IMR-90 (cell line): Measurements from ENCODE around the gene NRCAM. TPM values are rescaled to one million over a fixed set of nuclear protein-coding genes. Genes with fewer than 3 reads are reported as not detected.
"Not testable (repeated sequence)": the region's sequence is repeated elsewhere in the genome, so short reads cannot be mapped to it uniquely, and the experiment has no call there.

Source experiments
- ATAC-seq: fragments of 200-7000 bp; cut with Tn5 transposase; 2 replicates; pipeline ENCODE4 v1.9.1; 2020; ENCODE audit warnings: low read depth, mild to moderate bottlenecking, moderate library complexity
- BruUV-seq: library from RNA; stranded (reverse); fragments of 400-500 nt; replicated peaks from 2 replicates; lab custom pipeline; 2021; lab: Mats Ljungman, UMichigan
- CTCF ChIA-PET: fragments of 300-600 bp; formaldehyde crosslinking; extraction: SDS; loops from one replicate; lab custom pipeline; 2021; ENCODE audit warnings: antibody characterized with exemption; lab: Yijun Ruan, JAX
- POLR2A ChIA-PET: fragments of 300-600 bp; sonication (Branson Sonifier 250); formaldehyde crosslinking; loops from one replicate; lab custom pipeline; 2022; ENCODE audit warnings: antibody characterized with exemption; ENCODE audit not compliant: unreplicated experiment; lab: Charles Lee
- DNase-seq: peaks from one replicate; pipeline ENCODE4 v3.0.0; 2013
- H2AFZ ChIP-seq: replicated peaks from 2 replicates; pipeline ENCODE3; 2013; ENCODE audit warnings: low read length, mild to moderate bottlenecking; ENCODE audit not compliant: poor library complexity
- H2AK5ac ChIP-seq: 2 replicates; pipeline ENCODE4 v1.6.1; 2013; ENCODE audit warnings: low read depth, low read length, inconsistent platforms
- H2AK9ac ChIP-seq: replicated peaks from 2 replicates; pipeline ENCODE3; 2013; ENCODE audit warnings: mild to moderate bottlenecking, low read depth, low read length, moderate library complexity; ENCODE audit not compliant: poor library complexity
- H2BK120ac ChIP-seq: 2 replicates; pipeline ENCODE4 v1.6.1; 2013; ENCODE audit warnings: low read depth, low read length, inconsistent platforms
- H2BK15ac ChIP-seq: 3 replicates; pipeline ENCODE4 v1.6.1; 2013; ENCODE audit warnings: low read depth, low read length, inconsistent platforms
- H2BK20ac ChIP-seq: 2 replicates; pipeline ENCODE4 v1.6.1; 2013; ENCODE audit warnings: low read depth, mild to moderate bottlenecking, inconsistent platforms, low read length, moderate library complexity
- H2BK5ac ChIP-seq: 2 replicates; pipeline ENCODE4 v1.6.1; 2013; ENCODE audit warnings: mild to moderate bottlenecking, low read depth, low read length, inconsistent platforms; ENCODE audit not compliant: poor library complexity, severe bottlenecking
- H3K14ac ChIP-seq: replicated peaks from 2 replicates; pipeline ENCODE4 v1.6.1; 2013; ENCODE audit warnings: low read depth, low read length, inconsistent platforms
- H3K18ac ChIP-seq: 2 replicates; pipeline ENCODE4 v1.6.1; 2013; ENCODE audit warnings: low read depth, low read length, control low read depth
- H3K23ac ChIP-seq: 2 replicates; pipeline ENCODE4 v1.6.1; 2013; ENCODE audit warnings: low read depth, low read length, inconsistent platforms
- H3K27ac ChIP-seq: 2 replicates; pipeline ENCODE4 v1.5.1; 2013; ENCODE audit warnings: mild to moderate bottlenecking, control low read depth, low read length; ENCODE audit not compliant: insufficient read depth
- H3K27me3 ChIP-seq: 2 replicates; pipeline ENCODE4 v1.6.1; 2013; ENCODE audit warnings: low read length; ENCODE audit not compliant: control insufficient read depth, insufficient read depth
- H3K36me3 ChIP-seq: 2 replicates; pipeline ENCODE4 v1.6.1; 2013; ENCODE audit warnings: low read length, mixed read lengths; ENCODE audit not compliant: control insufficient read depth, insufficient read depth
- H3K4ac ChIP-seq: 2 replicates; pipeline ENCODE4 v1.6.1; 2013; ENCODE audit warnings: low read depth, low read length, inconsistent platforms
- H3K4me1 ChIP-seq: 2 replicates; pipeline ENCODE4 v1.6.1; 2013; ENCODE audit warnings: low read length, mixed read lengths; ENCODE audit not compliant: control insufficient read depth, insufficient read depth
- H3K4me2 ChIP-seq: 2 replicates; pipeline ENCODE4 v1.6.1; 2013; ENCODE audit warnings: low read depth, mild to moderate bottlenecking, control low read depth, low read length, moderate library complexity
- H3K4me3 ChIP-seq: 2 replicates; pipeline ENCODE4 v1.5.1; 2013; ENCODE audit warnings: low read depth, mild to moderate bottlenecking, control low read depth, low read length, moderate library complexity; ENCODE audit not compliant: insufficient read depth
- H3K56ac ChIP-seq: 2 replicates; pipeline ENCODE4 v1.6.1; 2013; ENCODE audit warnings: low read length, inconsistent platforms; ENCODE audit not compliant: insufficient read depth; ENCODE audit errors: extremely low read depth
- H3K79me1 ChIP-seq, 2 experiments: 2 replicates each; pipeline ENCODE4 v1.6.1; 2013; ENCODE audit warnings: low read length in 2 of 2, inconsistent platforms in 1 of 2, low read depth in 1 of 2
- H3K9ac ChIP-seq: 2 replicates; pipeline ENCODE4 v1.6.1; 2013; ENCODE audit warnings: low read depth, low read length, control low read depth
- H3K9me1 ChIP-seq: 2 replicates; pipeline ENCODE4 v1.6.1; 2013; ENCODE audit warnings: low read length, inconsistent platforms; ENCODE audit not compliant: insufficient read depth
- H3K9me3 ChIP-seq: 2 replicates; pipeline ENCODE4 v1.6.1; 2013; ENCODE audit warnings: low read length; ENCODE audit not compliant: control insufficient read depth, insufficient read depth
- H4K20me1 ChIP-seq: 2 replicates; pipeline ENCODE4 v1.6.1; 2013; ENCODE audit warnings: low read length, inconsistent platforms; ENCODE audit not compliant: insufficient read depth
- H4K5ac ChIP-seq: 2 replicates; pipeline ENCODE4 v1.6.1; 2013; ENCODE audit warnings: mild to moderate bottlenecking, low read depth, low read length, control low read depth
- H4K8ac ChIP-seq, 2 experiments: 2 replicates each; pipeline ENCODE4 v1.6.1; 2013; ENCODE audit warnings: low read depth in 2 of 2, low read length in 2 of 2, control low read depth in 1 of 2, inconsistent platforms in 1 of 2
- H4K91ac ChIP-seq: 2 replicates; pipeline ENCODE4 v1.6.1; 2013; ENCODE audit warnings: low read depth, low read length, inconsistent platforms; ENCODE audit not compliant: insufficient read depth
- WGBS, 2 experiments: methylation state at CpG; one replicate each; pipeline versions ENCODE4 v1.1.5 to v1.1.7; 2013; ENCODE audit warnings: missing lambda C conversion rate in 2 of 2; ENCODE audit not compliant: insufficient read length in 1 of 2; ENCODE audit errors: extremely low coverage in 2 of 2; 5-methylcytosine and 5-hydroxymethylcytosine counted together
- dilution Hi-C: fragments of 300-500 bp; cut with HindIII; formaldehyde crosslinking; loops from one replicate; pipeline ENCODE4 v1.14.3; 2018; ENCODE audit warnings: low sequenced_read_pairs; ENCODE audit not compliant: unreplicated experiment
- in situ Hi-C: fragments of 300-500 bp; cut with MboI; formaldehyde crosslinking; loops from 3 replicates; pipeline ENCODE4 v1.14.3; 2019; ENCODE audit warnings: low sequenced_read_pairs, inconsistent platforms, mixed read lengths
- intact Hi-C: fragments of 100-400 bp; cut with micrococcal nuclease; formaldehyde crosslinking; loops from 2 replicates; pipeline ENCODE4 v1.10.0; 2022
- polyA plus RNA-seq, 3 experiments: library from polyadenylated mRNA; depleted of rRNA; stranded (reverse); fragments of >200 nt; gene quantifications; 2 replicates each; pipeline ENCODE4 v1.2.3, GENCODE V29; 2012; ENCODE audit warnings: low replicate concordance in 1 of 3
- total RNA-seq: library from RNA; depleted of rRNA; stranded (reverse); fragments of >200 nt; gene quantifications from 2 replicates; pipeline ENCODE4 v1.2.3, GENCODE V29; 2012

NRCAM gene
- total and polyA plus RNA-seq, 2 of the 4 experiments (the other 2 are of a cell fraction): 0.46 to 1.1 TPM

- H3K18ac ChIP-seq, H3K36me3 ChIP-seq, H3K4me3 ChIP-seq, POLR2A ChIA-PET, ATAC-seq, BruUV-seq, H3K27me3 ChIP-seq, H2AK5ac ChIP-seq, H3K4me1 ChIP-seq, H2AFZ ChIP-seq, CTCF ChIA-PET, H3K9ac ChIP-seq, H2BK20ac ChIP-seq, H4K5ac ChIP-seq, H3K23ac ChIP-seq, H3K4me2 ChIP-seq, H2BK15ac ChIP-seq, intact Hi-C loops, H3K56ac ChIP-seq, H3K4ac ChIP-seq, H3K79me1 ChIP-seq, dilution Hi-C loops, H2BK120ac ChIP-seq, H3K14ac ChIP-seq, H3K9me3 ChIP-seq, H2AK9ac ChIP-seq, in situ Hi-C loops, H4K8ac ChIP-seq, H2BK5ac ChIP-seq, H3K27ac ChIP-seq, DNase-seq, H3K9me1 ChIP-seq, H4K91ac ChIP-seq, H4K20me1 ChIP-seq: not testable (repeated sequence)
- no CpG with 5 or more reads among the region's 2 CpGs for whole genome bisulfite sequencing, 2 experiments
Measured at GRCh38 chr7:108466322-108466721, 10.1 kb upstream of the NRCAM start.
